H1 (cell line): ENCODE results near the gene LIN37. TPM values are rescaled to one million over a fixed set of nuclear protein-coding genes. Genes with fewer than 3 reads are reported as not detected.

Source experiments
- CBX8 ChIP-seq: fragments of 300-800, 300-1000 bp; sonication (generic); IDR thresholded peaks from 2 replicates; pipeline ENCODE4 v1.7.1; 2016; ENCODE audit warnings: low read depth, low read length, borderline replicate concordance
- EGR1 ChIP-seq: IDR thresholded peaks from 2 replicates; pipeline ENCODE4 v1.6.1; 2011; ENCODE audit warnings: low read depth, low read length, borderline replicate concordance
- GTF2F1 ChIP-seq: IDR thresholded peaks from 2 replicates; pipeline ENCODE4 v1.6.1; 2012; ENCODE audit warnings: low read depth, low read length, improper control_type of control experiment, borderline replicate concordance
- JUN ChIP-seq: IDR thresholded peaks from 2 replicates; pipeline ENCODE4 v1.6.1; 2011; ENCODE audit warnings: low read depth, mild to moderate bottlenecking, improper control_type of control experiment, low read length
- NRF1 ChIP-seq: IDR thresholded peaks from 2 replicates; pipeline ENCODE4 v1.6.1; 2011; ENCODE audit warnings: mild to moderate bottlenecking, low read depth, low read length, improper control_type of control experiment
- RAD21 ChIP-seq, 2 experiments: IDR thresholded peaks in 1 of 2; conservative IDR thresholded peaks in 1 of 2; 2 replicates each; pipeline ENCODE4 v1.6.1; 2011; ENCODE audit warnings: low read depth in 2 of 2, low read length in 2 of 2, improper control_type of control experiment in 1 of 2, inconsistent platforms in 1 of 2, mild to moderate bottlenecking in 1 of 2, moderate library complexity in 1 of 2
- RBBP5 ChIP-seq: IDR thresholded peaks from 2 replicates; pipeline ENCODE4 v1.7.1; 2012; ENCODE audit warnings: low read depth, mild to moderate bottlenecking, inconsistent platforms, low read length, moderate library complexity, borderline replicate concordance
- RNF2 ChIP-seq: fragments of 200-900, 300-1000 bp; sonication (generic); IDR thresholded peaks from 2 replicates; pipeline ENCODE4 v1.7.1; 2016; ENCODE audit warnings: borderline replicate concordance, low read depth, mild to moderate bottlenecking, antibody characterized with exemption, low read length; ENCODE audit not compliant: poor library complexity, severe bottlenecking; ENCODE audit errors: missing control alignments
- SAP30 ChIP-seq: fragments of 300-600 bp; sonication (generic); IDR thresholded peaks from 2 replicates; pipeline ENCODE4 v1.7.1; 2012; ENCODE audit warnings: low read length, moderate library complexity, mild to moderate bottlenecking, inconsistent platforms; ENCODE audit not compliant: insufficient read depth, insufficient replicate concordance
- SIX5 ChIP-seq: IDR thresholded peaks from 2 replicates; pipeline ENCODE4 v1.6.1; 2011; ENCODE audit warnings: mild to moderate bottlenecking, low read depth, low read length
- SP1 ChIP-seq: IDR thresholded peaks from 2 replicates; pipeline ENCODE4 v1.6.1; 2011; ENCODE audit warnings: low read depth, low read length
- SUZ12 ChIP-seq: fragments of 200-600 bp; sonication (generic); IDR thresholded peaks from 2 replicates; pipeline ENCODE4 v1.6.1; 2012; ENCODE audit warnings: mild to moderate bottlenecking, inconsistent platforms, low read length, moderate library complexity, mixed read lengths
- TAF1 ChIP-seq: IDR thresholded peaks from 2 replicates; pipeline ENCODE4 v1.6.1; 2011; ENCODE audit warnings: mild to moderate bottlenecking, low read depth, low read length
- TBP ChIP-seq: IDR thresholded peaks from 2 replicates; pipeline ENCODE4 v1.6.1; 2011; ENCODE audit warnings: low read depth, low read length, improper control_type of control experiment
- polyA plus RNA-seq, 7 experiments: library from polyadenylated mRNA; depleted of rRNA in 3 of 7; stranded (reverse) in 5 of 7; unstranded in 2 of 7; fragments of >200 nt in 5 of 7; fragments of 200-250 nt in 2 of 7; gene quantifications; 1 replicate in 5 of 7; 2 replicates in 1 of 7; 4 replicates in 1 of 7; pipeline versions ENCODE4 v1.2.1 to v1.2.3, GENCODE V29; 2011 to 2013; ENCODE audit warnings: missing spikeins in 2 of 7, mixed read lengths in 2 of 7
- total RNA-seq: library from RNA; stranded (reverse); fragmentation: NEBNext Ultra II Directional; extraction: Animal tissue kit (Norgen Biotek cat#: 25700); gene quantifications from 2 replicates; pipeline ENCODE4 v1.2.1, GENCODE V29; 2021
- TF ChIP-seq, protein P1 (sequence below): IDR thresholded peaks from 2 replicates; pipeline ENCODE4 v1.6.1; 2012; ENCODE audit warnings: inconsistent platforms
- TF ChIP-seq, protein P2 (sequence below): IDR thresholded peaks from 2 replicates; pipeline ENCODE4 v1.6.1; 2012; ENCODE audit warnings: low read length, inconsistent platforms
- TF ChIP-seq, protein P3 (sequence below): IDR thresholded peaks from 2 replicates; pipeline ENCODE4 v1.6.1; 2012; ENCODE audit warnings: inconsistent platforms

The LIN37 gene
- total and polyA plus RNA-seq, 2 of the 8 experiments (the other 6 are each of a cell fraction or from before 2014, with no cell fraction given) = 3.8 to 9.8 TPM

DNA sequence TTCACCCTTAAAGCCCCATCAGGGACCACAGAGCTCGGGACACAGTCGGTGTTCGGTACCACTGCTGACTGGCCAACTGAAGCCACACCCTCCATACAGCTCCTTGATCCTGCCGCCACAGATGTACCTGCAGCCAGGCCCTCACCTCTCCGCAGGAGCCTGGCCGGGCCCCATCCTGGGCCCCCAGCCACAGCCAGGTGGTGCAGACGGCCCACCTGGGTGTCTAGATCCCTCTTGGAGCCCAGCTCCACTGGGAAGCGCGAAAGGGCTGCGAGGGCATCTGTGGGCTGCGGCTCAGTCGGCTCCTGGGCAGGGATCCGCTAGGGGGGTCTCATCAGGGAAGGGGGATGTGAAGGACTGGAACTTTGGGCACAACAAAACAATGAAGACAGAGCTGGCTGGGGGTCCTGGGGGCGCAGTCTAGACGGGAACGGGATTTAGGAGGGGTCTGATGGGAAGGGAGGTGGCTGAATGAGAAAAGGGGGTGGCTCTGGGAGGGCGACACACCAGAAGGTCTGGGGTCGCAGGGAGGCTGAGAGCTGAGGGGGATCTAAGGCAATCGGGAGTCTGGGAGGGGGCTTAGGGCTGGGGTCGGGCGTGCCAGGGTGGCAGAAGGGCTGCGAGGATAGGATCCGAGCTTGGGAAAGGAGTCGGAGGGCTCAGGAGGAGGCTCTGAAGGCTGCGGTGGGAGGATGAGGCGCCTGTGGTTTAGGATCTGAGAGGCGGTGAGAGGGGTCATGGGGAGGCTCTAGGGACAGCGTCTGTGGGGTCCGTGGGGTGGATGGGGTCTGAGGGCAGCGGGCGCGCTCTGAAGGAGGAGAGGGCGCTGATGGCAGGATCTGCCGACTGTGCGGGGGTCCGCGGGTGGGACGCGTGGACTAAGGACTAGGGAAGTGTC, 48.5 kb downstream of the LIN37 start (continued):
- TF ChIP-seq GTF2F1 (no peak), RAD21 (IDR thresholded peaks at IDR 0.05 in 1 of 2, conservative IDR thresholded peaks at IDR 0.05 in 1 of 2; ENCODE audit: low read depth in 2 of 2, low read length in 2 of 2) (no peak), RBBP5 (no peak), EGR1 (no peak), SIX5 (no peak), TAF1 (no peak), SAP30 (no peak), RNF2 (peak; percentile 23), SUZ12 (peak; percentile 52; the same call in 1 of the 2 replicates), CBX8 (no peak), TBP (no peak), SP1 (no peak), JUN (no peak), NRF1 (no peak)
- TF ChIP-seq, protein P1, sequence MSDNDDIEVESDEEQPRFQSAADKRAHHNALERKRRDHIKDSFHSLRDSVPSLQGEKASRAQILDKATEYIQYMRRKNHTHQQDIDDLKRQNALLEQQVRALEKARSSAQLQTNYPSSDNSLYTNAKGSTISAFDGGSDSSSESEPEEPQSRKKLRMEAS = no peak
- TF ChIP-seq, protein P2, sequence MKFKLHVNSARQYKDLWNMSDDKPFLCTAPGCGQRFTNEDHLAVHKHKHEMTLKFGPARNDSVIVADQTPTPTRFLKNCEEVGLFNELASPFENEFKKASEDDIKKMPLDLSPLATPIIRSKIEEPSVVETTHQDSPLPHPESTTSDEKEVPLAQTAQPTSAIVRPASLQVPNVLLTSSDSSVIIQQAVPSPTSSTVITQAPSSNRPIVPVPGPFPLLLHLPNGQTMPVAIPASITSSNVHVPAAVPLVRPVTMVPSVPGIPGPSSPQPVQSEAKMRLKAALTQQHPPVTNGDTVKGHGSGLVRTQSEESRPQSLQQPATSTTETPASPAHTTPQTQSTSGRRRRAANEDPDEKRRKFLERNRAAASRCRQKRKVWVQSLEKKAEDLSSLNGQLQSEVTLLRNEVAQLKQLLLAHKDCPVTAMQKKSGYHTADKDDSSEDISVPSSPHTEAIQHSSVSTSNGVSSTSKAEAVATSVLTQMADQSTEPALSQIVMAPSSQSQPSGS = no peak
- TF ChIP-seq, protein P3, sequence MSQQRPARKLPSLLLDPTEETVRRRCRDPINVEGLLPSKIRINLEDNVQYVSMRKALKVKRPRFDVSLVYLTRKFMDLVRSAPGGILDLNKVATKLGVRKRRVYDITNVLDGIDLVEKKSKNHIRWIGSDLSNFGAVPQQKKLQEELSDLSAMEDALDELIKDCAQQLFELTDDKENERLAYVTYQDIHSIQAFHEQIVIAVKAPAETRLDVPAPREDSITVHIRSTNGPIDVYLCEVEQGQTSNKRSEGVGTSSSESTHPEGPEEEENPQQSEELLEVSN = no peak
